GM04504 (cell line): Measurements from ENCODE around the gene ELOVL1.

Source experiments
- DNase-seq: peaks from one replicate; pipeline ENCODE4 v3.0.0-alpha.2; 2012; ENCODE audit warnings: low read depth

Gene ELOVL1

DNA sequence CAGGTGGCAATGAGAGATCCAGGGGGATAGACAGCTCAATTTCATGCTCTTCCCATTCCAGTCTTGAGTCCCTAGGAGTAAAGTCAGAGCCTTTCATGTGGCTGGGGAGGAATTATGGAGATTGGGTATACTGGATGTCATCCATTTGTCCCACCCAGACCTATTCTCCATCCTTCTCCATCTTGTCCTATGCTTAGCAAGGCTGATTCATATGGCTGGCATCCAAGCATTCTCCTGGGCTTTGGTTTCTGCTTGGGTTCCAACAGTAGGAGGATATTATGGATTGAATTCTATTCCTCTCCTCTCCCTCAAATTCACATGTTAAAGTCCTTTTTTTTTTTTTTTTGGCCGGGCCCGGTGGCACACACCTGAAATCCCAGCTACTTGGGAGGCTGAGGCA, 12.9 kb downstream of the ELOVL1 start:
- DNase-seq = no peak

- no peak for DNase-seq
Observed at GRCh38 chr1:43354471-43354870, 13.3 kb downstream of the ELOVL1 start.

- no peak for DNase-seq
Observed at GRCh38 chr1:43352881-43353280, 14.9 kb downstream of the ELOVL1 start.

DNA sequence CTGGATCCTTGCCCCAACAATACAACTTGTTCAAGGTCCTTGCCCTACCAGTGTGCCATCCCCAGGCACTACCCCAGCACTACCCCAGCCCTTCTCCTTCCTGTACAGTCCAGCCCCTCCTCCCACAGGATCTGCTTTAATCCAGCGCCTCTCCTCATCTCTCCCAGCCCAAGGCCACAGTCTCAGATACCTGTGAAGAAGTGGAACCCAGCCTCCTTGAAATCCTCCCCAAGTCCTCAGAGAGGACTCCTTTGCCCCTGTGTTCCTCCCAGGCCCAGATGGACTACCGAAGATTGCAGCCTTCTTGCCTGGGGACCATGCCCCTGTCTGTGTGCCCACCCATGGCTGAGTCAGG, 15.5 kb downstream of the ELOVL1 start:
- DNase-seq = no peak

DNA sequence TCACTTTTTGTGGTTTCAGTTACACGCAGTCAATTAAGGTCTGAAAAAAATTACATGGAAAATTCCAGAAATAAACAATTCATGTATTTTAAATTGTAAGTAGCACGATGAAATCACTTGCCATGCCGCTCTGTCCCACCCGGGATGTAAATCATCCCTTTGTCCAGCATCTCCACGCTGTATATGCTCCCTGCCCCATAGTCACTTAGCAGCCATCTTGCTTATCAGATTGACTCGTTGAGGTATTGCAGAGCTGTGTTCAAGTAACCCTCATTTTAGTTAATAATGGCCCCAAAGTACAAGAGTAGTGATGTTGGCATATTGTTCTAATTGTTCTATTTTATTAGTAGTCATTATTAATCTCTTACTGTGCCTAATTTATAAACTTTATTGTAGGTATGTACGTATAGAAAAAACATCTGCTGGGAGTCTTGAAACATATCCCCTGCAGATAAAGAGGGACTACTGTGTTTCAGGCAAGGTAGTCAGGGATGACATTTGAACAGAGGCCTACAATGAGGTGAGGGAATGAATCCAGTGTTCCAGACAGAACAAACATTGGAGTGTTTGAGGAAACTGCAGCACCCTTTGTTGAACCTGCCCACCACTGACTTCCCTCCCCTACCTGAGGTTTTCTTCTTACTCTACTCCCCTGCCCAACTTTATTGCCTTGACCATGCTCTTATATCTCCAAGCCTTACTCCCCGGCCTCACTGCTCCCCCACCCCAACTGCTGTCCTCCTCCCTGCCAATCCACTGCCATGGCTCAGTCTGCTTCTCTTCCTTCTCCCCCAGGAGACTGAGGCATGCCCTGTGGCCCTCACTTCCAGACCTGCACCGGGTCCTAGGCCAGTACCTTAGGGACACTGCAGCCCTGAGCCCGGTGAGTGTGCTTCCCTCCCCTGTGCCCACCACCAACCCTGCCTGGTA, 16.1 kb downstream of the ELOVL1 start:
- no peak for DNase-seq

DNA sequence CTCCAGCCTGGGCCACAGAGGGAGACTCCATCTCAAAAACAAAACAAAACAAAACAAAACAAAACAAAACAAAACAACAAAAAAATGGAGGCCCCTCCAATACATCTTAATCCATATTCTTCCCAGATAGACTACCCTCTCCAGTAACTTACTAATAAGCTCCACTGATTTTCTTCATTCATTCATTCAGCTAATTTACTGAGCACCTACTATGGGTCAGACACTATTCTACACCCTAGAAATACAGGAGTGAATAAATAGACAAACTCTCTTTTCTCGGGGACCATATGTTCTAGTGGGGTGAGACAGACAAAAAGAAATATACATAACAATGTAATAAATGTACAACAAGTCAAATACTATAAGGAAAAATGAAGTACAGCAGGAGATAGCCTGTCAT, 16.8 kb downstream of the ELOVL1 start:
- no peak for DNase-seq

DNA sequence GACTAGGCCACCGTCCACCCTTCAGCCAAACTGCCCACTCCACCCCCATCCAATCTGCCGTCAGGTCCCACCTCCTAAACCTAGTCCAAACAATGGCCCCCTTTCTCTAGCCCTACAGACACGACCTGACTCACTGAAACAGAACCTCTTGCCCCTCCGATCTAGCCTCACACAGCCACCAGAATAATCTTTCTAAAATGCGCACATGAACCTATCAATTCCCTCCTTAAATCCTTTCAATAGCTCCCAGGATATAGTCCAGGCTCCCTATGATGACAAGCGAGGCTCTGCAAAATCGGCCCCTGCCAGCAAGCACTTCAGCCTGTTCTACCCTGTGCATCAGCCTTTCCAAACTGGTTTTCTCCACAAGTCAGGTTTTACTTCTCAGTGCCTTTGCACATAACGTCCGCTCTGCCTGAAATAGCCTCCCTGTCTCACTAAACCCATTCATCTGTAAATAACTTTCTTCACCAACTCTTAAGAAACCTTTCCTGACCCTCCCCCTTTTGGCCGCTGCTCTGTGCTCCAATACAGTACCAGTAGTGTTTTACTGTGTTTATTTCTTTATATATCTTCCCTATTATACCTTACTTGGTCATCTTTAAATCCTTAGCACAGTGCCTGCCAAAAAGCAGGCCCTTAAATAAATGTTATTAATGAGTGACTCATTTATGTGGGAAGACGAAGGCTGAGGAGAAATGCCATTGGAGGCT, 18.1 kb downstream of the ELOVL1 start:
- DNase-seq = no peak

DNA sequence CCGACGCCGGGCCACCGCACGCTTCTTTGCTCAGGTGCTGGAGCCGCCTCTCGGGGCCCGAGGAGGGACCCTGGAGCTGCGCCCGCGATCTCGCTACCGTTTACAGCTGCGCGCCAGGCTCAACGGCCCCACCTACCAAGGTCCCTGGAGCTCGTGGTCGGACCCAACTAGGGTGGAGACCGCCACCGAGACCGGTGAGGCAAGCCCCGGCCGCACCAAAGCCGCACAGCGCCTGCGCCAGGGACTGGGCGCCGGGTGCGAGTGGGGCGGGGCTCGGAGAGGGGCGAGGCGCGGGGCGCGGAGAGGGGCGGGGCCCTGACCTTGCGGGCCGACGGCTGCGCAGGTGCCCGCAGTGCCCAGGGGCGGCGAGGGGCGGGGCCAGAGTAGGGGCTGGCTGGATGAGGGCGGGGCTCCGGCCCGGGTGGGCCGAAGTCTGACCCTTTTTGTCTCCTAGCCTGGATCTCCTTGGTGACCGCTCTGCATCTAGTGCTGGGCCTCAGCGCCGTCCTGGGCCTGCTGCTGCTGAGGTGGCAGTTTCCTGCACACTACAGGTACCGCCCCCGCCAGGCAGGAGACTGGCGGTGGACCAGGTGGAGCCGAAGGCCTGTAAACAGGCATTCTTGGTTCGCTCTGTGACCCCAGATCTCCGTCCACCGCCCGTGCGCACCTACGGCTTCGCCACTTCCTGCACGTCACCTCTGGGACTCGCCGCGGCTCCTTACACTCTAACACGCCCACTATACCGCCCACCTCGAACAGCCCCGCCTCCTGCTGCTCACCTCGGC, 18.8 kb downstream of the ELOVL1 start:
- DNase-seq = no peak

GRCh38 chr1:43348343-43348808, 19.4 kb downstream of the ELOVL1 start:
- no peak for DNase-seq

DNA sequence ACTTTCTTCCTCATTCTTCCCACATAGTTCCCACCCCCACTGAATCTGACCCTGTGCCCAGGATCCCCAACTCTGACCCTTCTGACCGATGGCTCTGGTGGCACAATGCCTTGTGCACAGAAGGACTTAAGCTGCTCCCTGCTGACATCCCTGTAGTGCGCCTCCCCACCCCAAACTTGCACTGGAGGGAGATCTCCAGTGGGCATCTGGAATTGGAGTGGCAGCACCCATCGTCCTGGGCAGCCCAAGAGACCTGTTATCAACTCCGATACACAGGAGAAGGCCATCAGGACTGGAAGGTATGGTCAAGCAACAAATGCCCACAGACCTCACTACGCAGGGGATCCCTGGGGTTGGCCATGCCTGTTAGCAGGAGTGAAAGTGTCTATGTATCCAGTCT, 21.2 kb downstream of the ELOVL1 start:
- no peak for DNase-seq

DNA sequence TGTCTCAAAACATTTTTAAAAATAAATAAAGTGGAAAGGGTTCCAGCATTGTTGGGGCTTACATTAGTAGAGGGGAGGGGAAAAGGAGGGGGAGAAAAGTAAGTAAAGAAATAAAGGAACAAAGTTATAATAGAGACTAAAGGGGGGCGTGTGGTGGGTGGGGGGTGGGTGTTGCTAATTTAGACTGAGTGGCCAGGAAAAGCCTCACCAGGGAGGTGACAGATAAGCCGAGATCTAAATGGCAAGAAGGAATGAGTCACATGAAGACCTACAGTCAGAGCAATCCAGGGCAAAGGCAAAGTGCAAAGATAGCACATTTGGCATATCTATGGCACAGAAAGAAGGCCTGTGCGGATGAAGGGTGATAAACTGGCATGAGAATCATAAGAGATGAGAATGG, 22.7 kb downstream of the ELOVL1 start:
- DNase-seq = no peak

GRCh38 chr1:43344267-43344850, 23.5 kb downstream of the ELOVL1 start:
- no peak for DNase-seq

GRCh38 chr1:43340559-43340958, 27.3 kb downstream of the ELOVL1 start:
- no peak for DNase-seq

DNA sequence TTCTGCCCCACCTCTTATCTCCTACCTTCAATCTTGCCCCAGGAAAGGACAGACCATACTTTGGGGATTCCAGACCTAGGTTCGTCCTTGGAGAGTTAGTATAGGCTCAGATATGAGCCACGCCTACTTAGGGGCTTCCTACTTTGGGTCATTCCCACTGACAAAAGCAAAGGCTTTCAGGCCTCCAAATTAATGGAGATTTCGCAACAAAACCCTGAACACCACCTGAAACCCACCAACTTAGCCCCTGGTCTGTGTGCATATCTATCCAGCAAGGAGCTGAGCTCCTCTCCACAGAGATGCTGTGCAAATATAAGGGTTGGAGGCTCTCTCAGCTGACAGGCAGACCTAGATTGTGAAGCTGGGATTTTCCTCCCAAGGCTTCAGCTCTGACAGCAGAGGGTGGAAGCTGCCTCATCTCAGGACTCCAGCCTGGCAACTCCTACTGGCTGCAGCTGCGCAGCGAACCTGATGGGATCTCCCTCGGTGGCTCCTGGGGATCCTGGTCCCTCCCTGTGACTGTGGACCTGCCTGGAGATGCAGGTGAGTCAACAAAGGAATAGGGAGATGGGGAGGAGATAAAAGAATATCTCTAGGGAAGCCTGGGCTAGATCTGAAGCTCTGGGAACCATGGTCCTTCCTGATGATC, 28.1 kb downstream of the ELOVL1 start:
- no peak for DNase-seq

DNA sequence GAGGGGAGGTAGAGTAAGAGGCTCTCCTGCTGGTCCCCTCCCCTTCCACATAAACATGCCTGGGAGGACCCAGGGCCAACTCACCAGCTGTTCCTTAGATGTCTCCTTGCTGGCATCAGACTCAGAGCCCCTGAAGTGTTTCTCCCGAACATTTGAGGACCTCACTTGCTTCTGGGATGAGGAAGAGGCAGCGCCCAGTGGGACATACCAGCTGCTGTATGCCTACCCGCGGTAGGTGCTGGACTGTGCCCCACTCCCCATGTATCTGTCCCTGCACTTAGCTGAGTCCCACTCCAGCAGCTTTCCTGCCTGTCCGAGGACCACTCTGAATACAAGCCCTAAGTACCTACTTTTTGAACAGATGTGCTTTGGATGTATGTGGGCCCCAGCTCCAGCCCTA, 29.8 kb downstream of the ELOVL1 start:
- no peak for DNase-seq

DNA sequence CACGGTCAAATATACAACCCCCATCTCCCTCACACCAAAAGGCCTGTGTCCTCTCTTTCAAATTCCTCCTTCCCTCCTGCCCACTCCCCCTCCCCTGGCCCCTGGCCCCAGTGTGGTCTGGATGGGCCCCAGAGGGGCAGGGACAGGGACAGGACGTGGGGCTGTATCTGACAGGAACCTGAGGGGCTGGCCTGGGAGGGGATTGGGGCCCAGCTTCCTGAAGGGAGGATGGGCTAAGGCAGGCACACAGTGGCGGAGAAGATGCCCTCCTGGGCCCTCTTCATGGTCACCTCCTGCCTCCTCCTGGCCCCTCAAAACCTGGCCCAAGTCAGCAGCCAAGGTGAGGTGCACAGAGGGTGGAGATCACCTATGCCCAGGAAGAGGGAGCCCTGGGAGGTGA, 30.2 kb downstream of the ELOVL1 start, which contains the start of gene MPL:
Gene MPL, plus strand, starts transcription at position 231 of the 400 bp plus-strand sequence. Its CDS starts 31 bp downstream, at position 262.
- no peak for DNase-seq

GRCh38 chr1:43334453-43335205, 33.2 kb downstream of the ELOVL1 start:
- no peak for DNase-seq

- no peak for DNase-seq
Observed at GRCh38 chr1:43331688-43332087, 36.1 kb downstream of the ELOVL1 start.

DNA sequence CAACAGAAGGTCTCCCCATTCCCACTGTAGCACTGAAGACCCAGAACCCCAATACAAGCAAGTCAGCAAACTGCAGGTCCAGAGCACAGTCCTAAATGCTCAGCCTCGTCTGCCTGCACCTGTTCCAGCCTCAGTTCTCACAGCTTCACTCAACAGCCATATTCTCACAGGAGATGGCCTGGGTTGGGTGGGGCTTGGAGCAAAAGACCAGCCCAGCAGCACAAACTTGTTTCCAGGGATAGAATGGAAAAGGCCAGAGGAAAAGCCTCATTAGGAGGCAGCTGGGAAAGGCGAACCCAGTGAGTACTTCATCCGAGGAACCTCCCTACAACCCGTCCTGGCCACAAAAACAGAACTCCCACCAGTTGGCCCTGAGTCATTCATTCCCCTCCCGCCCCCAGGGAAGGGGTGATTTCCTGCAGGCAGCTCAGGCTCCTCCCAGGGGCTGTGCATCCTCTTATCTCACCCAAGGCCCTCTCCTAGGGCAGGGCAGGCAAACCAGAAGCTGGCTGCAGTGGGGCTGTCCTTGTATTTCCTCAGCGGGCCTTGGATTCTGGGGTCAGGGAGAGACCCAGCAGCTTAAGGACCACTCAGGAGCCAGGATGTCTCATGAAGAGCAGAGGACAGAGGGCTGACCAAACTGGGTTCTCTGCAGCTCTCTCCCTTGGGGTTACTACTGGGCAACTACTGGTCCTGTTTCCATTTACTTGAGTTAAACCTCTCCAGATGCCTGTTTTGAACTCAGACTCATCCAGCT, 37.6 kb downstream of the ELOVL1 start:
- DNase-seq = peak; percentile 22
